ENCODE data around the gene FAM222A.

Gene FAM222A

DNA sequence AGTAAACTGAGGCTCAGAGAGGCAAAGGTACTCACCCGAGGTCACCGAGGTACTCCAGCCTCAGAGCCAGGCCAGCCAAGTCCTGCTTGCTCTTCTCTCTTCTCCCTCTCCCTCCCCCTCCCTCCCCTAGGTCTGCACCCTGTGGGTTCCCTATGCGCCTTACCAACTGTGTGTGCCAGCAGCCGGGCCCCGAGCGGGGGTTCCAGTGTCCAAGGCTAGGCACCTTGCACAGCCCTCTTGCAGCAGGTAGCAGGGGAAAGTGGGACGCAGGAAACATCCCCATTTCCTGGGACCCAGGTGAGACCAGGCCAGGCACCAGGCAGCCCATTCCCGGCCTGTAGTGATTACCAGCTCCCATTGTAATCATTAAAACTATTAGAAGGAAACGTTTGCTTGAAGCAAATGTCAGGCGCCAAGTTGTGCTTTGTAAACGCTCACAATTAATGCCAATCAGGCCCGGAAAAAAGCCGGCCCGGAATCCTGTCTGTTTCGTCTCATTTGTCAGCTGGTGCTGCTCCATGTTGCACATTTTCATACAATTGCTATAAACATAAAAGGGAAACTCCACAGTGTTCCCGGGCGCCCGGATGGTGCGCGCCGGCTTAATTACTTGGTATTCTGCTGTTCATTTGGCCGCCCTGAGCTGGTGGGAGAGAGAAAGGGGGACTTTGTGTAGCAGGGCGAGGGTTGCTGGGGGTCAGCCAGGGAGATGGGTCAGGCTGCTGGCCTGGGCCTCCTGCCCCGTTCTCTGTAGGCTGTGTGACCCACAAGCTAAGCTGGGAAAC, 11.9 kb downstream of the FAM222A start:
- no peak for DNase-seq (ENCODE audit: low read depth)

DNA sequence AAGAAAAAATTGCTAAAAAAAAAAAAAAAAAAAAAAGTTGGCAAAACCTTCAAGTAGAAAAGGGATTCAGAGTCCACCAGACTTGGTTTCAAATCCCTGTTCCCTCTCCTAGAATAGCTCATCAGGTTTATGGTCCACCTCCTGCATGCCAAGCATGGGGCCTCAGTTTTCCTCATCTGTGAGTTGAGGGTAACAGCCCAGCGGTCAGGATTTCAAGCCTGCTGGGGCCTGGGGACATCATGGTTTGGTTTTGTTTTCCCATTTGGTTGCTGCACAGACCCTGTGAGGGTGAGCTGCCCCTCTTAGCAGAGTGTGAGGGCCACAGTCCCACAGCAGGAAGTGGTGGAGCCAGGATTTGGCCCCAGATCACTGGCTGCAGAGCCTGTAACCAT, 12.5 kb downstream of the FAM222A start:
- no peak for DNase-seq (ENCODE audit: low read depth)

DNA sequence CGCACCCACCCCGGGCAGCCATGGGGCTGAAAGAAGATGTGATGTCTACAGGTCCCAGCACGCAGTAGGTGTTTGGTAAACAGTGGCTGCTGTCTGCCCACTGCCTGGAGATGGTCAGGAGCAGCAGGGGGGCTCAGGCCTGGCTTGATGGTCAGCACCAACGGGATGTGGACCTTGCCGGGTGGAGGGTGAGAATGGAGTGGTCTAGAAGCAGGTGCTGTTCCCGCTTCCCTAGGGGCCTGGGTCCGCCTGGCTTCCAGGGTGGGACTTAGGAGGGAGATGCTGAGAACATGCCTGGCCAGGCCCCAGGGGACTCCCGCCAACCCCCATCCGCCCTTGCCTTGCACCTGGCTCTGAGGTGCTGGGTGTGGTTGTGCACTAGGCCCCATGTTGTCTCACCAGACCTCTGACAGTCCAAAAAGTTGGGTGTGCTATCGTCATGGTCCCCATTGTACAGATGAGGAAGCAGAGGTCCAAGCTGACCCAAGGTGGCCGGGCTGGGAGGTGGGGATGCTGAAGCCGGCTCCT, 12.9 kb downstream of the FAM222A start:
- no peak for DNase-seq (ENCODE audit: low read depth)

DNA sequence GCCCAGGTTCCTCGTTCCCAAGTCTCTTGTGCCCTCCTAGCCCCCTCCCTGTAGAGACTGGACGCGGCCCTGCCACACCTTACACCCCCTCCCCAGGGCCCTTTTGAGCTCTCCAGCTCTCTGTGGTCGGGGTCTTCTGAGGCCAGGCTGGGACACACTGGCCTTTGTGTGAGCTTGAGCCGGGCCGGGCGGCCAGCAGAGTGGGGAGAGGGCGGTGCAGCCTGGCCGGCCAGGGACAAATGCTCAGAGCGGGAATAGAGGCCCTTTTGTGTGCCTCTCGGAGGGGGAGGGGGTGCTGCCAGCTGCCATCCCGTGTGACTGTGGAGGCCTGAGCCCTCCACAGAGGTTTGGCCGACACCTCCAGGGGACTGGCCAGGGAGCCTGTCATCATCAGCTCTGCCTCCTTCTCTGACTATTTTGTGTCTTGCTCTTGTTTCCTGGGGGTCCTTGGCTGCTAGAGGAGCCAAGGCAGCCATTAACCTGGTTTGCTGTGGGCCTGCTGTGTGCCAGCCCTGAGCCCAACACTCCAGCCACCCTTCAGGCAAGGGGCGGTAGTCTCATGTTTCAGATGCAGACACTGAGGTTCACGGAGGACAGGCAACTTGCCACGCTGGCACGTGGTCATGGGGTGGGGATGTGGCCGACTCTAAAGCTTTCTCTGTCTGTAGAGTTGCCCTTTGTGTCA, 13.6 kb downstream of the FAM222A start:
- no peak for DNase-seq (ENCODE audit: low read depth)

DNA sequence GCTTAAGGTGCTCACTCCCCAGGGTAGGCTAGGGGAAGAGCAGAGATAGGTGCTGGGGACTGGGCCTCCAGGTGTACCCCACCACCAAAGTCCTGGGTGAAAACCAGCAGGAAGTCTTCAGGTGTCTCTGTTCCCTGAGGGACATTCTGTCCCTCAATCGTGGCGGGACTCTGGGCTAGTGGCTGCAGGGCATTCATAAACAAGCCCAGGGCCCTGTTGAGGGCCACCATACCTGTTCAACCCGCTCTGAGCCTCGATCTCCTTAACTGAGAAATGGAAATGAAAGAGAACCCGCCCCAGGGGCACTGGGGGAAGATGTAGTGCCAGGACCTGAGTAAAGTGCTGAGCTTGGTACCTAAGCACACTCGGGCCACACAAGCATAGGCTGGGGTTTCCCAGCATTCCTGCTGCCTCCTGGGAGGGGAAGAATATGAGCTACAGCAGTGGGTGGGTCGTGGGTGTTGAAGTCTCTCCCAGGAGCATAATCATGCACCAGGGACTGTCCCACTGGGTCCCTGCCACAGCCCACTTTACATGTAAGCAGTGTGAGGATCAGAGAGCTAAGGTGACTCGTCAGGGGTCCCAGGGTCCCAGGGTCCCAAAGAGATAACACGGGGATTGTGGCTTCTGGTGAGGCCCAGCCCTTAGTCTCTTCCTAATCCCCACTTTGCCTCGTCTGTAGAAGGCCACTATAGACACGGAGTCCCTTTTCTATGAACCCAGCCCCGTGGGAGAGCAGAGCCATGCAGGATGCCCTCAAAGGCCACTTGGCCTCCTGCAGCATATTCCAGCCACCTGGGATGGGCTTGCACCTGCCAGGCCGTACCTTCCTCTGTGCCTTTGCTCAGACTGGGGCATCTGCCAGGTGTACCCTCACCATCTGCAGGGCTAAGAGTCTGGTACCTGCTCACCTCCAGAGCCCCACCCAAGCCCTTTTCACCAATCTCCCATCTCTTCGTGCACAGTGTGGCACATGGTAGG, 14.4 kb downstream of the FAM222A start:
- no peak for DNase-seq (ENCODE audit: low read depth)

DNA sequence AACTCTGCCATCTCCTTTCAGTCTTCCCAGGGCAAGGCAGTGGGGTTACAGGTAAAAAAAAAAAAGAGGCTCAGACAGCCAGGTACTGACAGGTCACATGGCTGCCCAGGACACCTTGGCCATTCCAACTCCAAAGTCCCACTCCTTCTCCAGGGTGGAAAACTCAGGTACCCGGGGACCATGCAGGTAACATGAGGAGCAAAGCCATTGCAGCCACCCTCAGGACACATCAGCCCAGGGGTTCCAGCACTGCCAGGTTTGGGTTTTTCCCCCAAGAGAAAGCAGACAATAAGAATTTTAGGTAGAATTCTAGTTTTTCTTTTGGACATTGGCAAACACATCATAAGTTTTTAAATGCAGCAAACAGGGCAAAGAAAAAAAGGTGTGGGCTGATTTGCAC, 15.3 kb downstream of the FAM222A start:
- DNase-seq (ENCODE audit: low read depth): no peak

DNA sequence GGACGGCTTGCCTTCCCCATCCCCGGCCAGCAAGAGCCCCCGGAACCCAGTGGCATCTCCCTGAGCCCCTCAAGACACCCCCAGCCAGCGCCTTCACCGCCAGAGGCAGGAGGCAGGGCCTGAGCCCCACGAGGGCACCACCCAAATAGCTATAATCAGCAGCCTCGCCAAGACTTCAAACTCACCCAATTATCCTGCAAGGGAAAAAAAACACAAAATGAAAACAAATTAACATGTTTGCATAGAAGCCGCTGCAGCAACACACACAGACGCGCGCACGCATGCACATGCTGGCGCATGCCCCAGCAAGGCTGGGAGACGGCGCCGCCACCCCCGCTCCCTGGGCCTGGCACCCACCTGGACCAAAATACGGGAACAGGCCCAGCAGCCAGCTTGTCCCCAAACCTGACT, 15.8 kb downstream of the FAM222A start:
- no peak for DNase-seq (ENCODE audit: low read depth)

DNA sequence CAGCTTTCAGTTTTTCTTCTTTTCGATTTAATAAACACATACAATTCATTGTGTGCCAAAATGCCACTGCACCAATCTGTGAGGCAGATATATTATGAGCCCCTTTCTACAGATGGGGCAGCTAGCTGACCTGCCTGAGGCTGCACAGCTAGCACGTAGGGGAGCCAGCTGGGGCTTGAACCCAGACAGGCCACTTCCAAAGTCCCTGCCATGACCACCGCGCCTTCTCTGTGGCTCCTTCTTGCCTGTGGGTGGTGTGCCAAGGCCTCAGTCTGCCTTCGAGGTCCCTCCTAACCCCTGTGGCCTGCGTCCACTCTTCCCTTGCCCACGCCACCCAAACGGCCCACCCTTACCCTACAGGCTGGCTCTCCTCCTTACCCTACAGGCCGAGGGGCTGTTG, 16.2 kb downstream of the FAM222A start:
- DNase-seq (ENCODE audit: low read depth): no peak

DNA sequence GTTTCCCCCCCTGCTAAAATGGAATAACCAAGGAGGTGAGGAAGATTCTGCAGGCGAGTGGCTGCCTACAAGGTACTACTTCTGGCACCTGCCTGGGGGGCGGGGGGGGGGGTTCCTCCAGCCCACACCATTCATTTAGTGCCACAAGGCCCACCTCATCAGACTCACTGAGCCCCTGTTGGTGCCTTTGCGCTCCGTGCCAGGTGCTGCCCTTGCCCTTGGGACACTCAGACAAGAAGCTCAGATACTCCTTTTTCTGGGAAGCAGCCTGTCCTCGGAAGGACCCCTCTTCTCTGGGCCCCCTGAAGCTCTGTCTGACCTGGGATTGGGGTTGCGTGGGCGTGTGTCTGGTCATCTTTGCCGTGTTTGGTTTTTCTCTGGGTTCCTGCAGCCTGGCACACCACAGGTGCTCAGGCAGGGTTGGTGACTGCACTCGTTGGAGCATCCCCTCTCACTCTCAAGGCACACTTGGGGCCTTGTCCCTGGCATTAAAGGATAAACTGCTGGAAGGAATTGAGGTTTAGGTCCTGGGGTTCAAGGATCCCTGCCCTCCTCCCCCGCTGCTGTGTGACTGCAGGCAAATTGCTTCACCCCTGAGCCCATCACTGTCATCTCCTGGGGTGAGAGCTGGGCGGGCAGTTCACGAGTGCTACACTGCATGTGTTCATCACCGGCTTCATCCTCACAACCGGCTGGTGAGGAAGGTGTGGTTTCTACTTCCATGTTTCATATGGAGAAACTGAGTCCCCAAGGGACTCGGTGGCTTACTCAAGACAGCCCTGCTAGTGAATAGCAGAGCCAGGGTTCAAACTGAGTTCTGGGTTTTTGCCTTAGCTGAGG, 16.9 kb downstream of the FAM222A start:
- DNase-seq (ENCODE audit: low read depth): no peak

DNA sequence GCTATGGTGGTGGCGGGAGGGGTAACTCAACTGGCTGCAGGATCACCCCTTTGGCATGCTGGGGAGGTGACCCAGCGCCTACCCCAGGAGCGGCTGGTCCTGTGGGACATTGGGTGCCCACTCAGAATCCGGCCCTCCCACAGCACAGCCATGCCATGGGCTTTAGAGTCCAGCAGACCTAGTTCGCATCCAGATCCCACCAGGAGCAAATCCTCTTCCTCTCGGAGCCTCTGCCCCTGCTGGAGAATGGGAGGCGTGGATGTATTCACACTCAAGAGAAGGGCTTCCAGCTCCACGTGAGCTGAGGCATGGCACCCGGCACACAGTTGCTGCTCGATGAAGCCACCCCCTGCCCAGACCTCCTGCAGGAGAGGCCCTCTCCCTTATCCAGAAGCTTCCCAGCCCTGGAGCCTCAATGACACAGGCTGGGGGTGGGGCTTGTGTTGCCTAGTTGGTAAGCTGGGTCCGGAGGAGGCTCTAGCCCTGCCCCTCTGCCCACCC, 17.7 kb downstream of the FAM222A start:
- no peak for DNase-seq (ENCODE audit: low read depth)

DNA sequence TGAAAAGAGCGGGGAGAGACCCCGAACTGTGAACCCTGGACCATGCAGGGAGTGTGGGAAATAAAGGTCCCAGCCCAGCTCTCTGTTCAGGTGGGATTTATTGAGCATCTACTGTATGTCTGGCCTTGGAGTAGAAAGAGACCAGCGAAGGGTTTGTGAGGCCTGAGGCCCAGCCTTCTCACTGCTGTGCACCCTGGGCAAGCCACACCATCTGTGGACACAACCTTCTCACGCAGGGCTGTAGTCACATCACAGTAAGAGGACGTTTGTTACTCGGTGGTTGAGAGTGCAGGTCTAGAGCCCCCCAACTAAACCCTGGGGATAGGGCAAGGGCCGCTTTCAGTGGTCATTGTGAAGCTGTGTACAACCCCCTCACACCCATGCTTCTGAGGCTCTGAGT, 18.2 kb downstream of the FAM222A start:
- DNase-seq (ENCODE audit: low read depth): no peak

DNA sequence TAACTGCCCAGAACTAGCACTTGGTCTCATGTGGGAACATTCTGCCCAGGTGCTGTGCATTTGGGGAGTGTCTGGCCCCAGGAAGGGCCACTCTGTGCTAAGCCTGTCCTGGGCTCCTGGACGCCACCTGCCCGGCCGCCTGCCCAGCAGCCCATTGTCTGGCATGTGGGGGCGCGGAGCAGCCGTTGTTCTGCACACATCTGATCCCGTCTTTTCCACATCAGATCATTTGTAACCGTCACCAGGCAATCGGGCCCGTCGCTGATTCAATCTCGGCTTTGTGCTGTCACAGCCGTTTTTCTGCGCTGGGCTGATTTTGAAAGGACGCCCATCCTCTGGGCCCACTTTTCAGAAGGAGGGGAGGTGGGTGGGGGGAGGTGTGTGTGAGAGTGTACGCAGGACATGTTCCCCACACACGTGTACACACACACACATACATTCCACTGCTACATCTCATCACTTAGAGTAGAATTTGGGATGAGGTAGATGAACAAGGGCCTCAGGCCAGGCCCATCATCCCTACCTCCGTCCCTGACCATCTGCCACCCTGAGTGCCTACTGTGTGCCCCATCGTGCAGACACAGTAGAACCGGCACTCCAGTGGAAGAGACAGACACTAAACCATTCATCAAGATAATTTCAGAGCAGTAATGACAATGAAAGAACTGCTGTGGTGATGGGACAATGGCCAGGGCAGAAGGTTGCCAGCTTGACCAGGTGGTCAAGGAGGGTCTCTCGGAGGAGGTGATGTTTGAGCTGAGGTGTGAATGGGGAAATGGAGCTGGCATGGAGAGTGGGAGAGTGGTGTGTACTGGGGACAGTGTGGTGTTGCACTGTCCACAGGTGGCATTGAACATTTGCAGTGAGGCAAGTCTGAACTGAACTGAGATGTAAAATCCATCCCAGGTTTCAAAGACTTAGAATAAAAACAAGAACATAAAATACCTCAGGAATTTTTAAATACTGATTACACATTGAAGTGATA, 19.0 kb downstream of the FAM222A start:
- no peak for DNase-seq (ENCODE audit: low read depth)

DNA sequence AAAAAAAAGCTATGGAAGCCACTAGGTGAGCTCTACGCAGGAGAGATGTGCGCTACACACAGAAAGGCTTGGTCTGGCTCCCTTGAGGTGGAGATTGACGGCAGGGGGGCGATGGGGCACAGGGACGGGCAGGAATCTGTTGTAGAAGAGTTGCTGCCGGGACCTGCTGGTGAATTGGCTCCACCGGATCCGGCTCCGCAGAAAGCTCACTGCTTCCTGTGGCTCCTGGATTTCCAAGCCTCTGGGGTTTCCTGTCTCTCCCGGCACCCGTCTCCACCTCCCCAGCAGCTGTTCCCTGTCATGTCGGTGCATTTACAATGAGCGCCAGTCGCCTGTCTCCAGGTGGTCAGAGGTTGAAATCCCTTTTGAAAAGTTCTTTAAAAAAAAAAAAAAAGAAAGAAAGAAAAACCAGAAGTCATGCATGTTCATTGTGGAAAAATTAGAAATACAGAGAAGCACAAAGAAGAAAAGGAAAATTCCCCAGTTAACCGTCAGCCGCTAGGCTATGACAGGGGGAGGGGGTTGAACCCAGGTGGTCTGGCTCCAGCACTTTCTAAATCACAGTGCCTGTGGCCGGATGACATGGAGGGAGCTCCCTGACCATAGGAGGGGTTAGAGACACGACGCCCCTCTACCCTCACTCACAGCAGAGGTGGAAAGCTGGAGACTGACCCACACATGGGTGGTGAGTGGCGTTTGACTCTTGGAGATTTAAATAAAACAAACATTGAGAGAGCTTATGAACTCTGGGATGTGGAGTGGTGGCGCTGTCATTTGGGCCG, 20.8 kb downstream of the FAM222A start:
- DNase-seq (ENCODE audit: low read depth): no peak

DNA sequence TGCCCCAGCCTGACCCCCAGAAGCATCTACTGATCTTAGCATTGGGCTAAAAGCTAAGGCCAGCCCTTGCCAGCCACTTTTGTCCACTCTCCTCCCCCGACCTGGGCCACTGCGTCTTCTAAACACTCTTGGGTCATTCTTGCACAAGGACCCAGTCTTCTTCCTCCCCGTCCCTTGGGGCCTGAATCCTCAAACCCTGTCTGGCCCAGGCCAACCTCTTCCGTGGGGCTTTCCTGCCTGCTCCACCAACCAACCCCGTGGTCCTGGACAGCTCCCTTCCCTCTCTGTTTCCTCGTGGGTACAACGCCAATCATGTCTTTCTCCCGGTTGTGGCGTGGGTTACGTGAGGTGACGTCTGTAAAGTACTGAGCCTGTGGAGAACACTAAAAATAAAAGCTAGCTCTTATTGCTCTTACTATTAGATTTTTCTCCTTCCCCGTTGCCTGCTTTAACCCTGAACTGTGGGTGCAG, 21.5 kb downstream of the FAM222A start:
- no peak for DNase-seq (ENCODE audit: low read depth)

DNA sequence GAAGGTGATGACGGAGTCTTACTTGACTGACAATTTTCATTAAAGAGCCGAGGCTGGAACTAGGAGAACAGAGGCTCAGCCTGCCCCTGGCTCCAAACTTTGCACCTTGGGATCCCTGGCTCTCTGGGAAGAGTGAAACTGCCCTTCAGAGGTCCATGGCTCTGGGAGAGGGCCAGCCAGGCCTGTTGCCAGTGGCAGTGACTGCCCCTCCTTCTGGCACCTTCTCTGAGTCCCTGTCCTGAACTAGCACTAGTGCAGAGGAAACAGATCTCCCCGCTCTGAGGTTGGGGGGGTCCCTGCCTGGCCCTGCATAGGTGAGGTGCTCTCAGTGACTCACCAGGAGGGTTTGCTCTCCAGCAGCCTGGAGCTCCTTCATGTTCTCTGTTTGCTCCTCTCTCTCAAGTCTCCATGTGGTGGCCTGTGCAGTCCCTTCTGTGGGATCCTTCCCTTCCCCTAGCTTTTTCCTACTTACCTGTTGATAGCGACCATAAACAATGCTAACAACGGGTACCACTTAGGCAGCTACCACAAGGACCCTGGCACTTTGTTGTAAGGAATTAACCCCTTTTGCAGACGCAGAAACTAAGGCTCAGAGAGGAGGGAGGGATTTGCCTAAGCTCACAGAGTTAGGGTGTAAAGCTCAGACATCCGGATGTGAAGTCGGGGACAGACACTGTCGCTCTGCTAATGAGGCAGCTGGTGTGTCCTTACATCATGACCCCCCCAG, 22.4 kb downstream of the FAM222A start:
- no peak for DNase-seq (ENCODE audit: low read depth)

DNA sequence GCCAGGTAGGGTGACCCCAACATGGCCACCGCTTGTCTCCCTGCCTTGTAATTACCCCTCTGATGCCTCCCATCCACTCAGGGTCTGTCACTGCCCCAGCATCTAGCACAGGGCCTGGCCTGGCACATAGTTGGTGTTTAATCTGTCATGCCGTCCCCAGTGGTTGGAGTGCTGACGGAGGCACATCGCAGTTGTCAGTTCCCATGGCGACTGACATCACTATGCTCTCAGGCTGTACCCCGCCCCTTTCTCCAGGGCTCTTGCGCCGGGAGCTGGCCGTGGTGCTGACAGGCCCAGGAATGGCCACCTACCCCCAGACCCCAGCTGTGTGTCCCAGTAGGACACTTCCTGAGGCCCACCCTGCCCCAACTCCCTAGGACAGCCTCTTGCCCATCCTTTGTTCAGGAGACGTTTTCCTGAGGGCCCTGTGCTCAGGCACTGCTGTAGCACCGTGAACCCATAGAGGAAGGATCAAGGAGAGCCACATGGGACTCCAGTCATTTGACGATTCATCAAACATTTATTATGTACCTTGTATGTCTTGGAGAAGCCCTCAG, 23.0 kb downstream of the FAM222A start:
- no peak for DNase-seq (ENCODE audit: low read depth)

DNA sequence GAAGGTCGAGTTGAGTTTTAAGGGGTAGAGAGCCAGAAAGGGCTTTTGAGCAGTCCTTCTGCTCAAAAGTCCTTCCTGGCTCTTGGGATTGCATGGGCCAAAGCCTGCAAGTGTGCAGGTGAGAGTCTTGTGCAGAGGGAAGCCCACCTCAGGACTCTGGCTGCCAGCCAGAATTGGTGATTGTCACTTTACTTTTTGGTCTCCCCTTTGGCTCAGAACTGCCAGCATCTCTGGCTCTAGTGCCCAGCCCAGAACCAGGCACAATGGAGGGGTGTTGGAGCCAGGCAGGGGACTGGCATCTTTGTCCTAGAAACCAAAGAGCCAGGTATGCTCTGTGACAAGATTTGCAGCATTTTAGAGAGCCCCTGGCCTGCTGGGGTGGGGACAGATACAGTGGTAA, 23.5 kb downstream of the FAM222A start:
- no peak for DNase-seq (ENCODE audit: low read depth)

DNA sequence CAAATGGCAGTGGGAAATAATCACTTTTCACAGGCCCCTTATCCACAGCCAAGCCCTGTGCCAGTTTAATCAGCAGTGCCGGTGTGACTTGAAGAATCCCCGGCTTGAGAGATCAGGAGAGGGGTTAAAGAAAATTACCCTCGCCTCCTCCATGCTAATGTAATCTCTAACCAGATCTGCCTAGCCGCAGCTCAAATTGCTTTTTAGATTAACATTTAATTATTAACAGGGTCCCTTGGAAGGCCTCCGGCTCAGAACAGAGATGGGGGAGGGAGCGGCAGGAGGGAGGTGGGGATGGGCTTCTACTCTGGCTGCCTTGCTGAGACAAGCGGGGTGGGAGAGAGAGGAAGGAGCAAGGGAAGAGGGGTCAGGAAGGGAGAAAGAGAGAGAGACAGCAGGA, 24.0 kb downstream of the FAM222A start:
- DNase-seq (ENCODE audit: low read depth): no peak
